Panc1 (cell line): ENCODE data around the gene ORC6. TPM values are rescaled to one million over a fixed set of nuclear protein-coding genes. Genes with fewer than 3 reads are reported as not detected.

Experiments
- ATAC-seq: fragments of 200-7000 bp; cut with Tn5 transposase; 2 replicates; pipeline ENCODE4 v1.9.1; 2020; ENCODE audit warnings: mild to moderate bottlenecking, moderate library complexity
- BruUV-seq: library from RNA; stranded (reverse); fragments of 400-500 nt; replicated peaks from 2 replicates; lab custom pipeline; 2021; lab: Mats Ljungman, UMichigan
- CTCF ChIA-PET: fragments of 300-600 bp; sonication (Branson Sonifier 250); formaldehyde crosslinking; loops from one replicate; lab custom pipeline; 2022; ENCODE audit warnings: antibody characterized with exemption; lab: Charles Lee
- POLR2A ChIA-PET: fragments of 300-600 bp; sonication (Branson Sonifier 250); formaldehyde crosslinking; loops from one replicate; lab custom pipeline; 2022; ENCODE audit warnings: antibody characterized with exemption; lab: Charles Lee
- DNase-seq: peaks from one replicate; pipeline ENCODE4 v3.0.0-alpha.2; 2010; ENCODE audit warnings: low read depth, low spot score
- H3K27ac ChIP-seq: 2 replicates; pipeline ENCODE4 v1.5.1; 2011; ENCODE audit warnings: mild to moderate bottlenecking, low read length, inconsistent platforms
- H3K27me3 ChIP-seq: fragments of 200-500 bp; sonication (Bioruptor generic); 2 replicates; pipeline ENCODE4 v1.6.0; 2014; ENCODE audit warnings: low read length, inconsistent platforms; ENCODE audit not compliant: control insufficient read depth, insufficient read depth
- H3K36me3 ChIP-seq: fragments of 200-500 bp; sonication (Bioruptor generic); 2 replicates; pipeline ENCODE4 v1.5.1; 2014; ENCODE audit warnings: inconsistent platforms, mild to moderate bottlenecking, low read length, moderate library complexity; ENCODE audit not compliant: control insufficient read depth, insufficient read depth
- H3K4me1 ChIP-seq: 2 replicates; pipeline ENCODE4 v1.5.1; 2011; ENCODE audit warnings: inconsistent platforms, mild to moderate bottlenecking, low read length, moderate library complexity; ENCODE audit not compliant: control insufficient read depth, insufficient read depth
- H3K4me3 ChIP-seq, 2 experiments: 2 replicates each; pipeline ENCODE4 v1.5.1; 2011 to 2012; ENCODE audit warnings: low read depth in 2 of 2, low read length in 2 of 2, mild to moderate bottlenecking in 2 of 2, inconsistent platforms in 1 of 2, moderate library complexity in 1 of 2
- H3K9me3 ChIP-seq: fragments of 200-500 bp; sonication (Bioruptor generic); 2 replicates; pipeline ENCODE4 v1.5.1; 2014; ENCODE audit warnings: low read depth, mild to moderate bottlenecking, inconsistent platforms, low read length, moderate library complexity; ENCODE audit not compliant: control insufficient read depth, insufficient read depth
- POLR2AphosphoS5 ChIP-seq: IDR thresholded peaks from 2 replicates; pipeline ENCODE4 v1.6.1; 2012; ENCODE audit warnings: mild to moderate bottlenecking, low read depth, low read length, moderate library complexity
- REST ChIP-seq, 2 experiments: IDR thresholded peaks; 2 replicates each; pipeline ENCODE4 v1.6.1; 2011 to 2012; ENCODE audit warnings: low read depth in 2 of 2, control low read depth in 1 of 2, low read length in 1 of 2, mild to moderate bottlenecking in 1 of 2, moderate library complexity in 1 of 2; ENCODE audit not compliant: insufficient read depth in 1 of 2
- SIN3A ChIP-seq: IDR thresholded peaks from 2 replicates; pipeline ENCODE4 v1.6.1; 2012; ENCODE audit warnings: low read depth, mild to moderate bottlenecking, low read length, moderate library complexity, borderline replicate concordance; ENCODE audit not compliant: insufficient read depth
- TCF7L2 ChIP-seq: IDR thresholded peaks from 2 replicates; pipeline ENCODE4 v1.6.1; 2011; ENCODE audit warnings: mild to moderate bottlenecking, low read depth, low read length, inconsistent platforms
- in situ Hi-C: cut with HindIII; loops from 2 replicates; pipeline ENCODE4 v1.10.0; 2016; ENCODE audit warnings: low sequenced_read_pairs, low pct_unique_long_range_greater_than_20kb
- intact Hi-C: fragments of 100-400 bp; cut with micrococcal nuclease; formaldehyde crosslinking; loops from one replicate; pipeline ENCODE4 v1.10.0; 2022; ENCODE audit not compliant: unreplicated experiment
- total RNA-seq: library from RNA; stranded (reverse); gene quantifications from one replicate; pipeline ENCODE4 v1.2.1, GENCODE V29; 2021; ENCODE audit not compliant: unreplicated experiment
- TF ChIP-seq, protein P1 (sequence below): fragments of 450-650 bp; IDR thresholded peaks from 2 replicates; pipeline ENCODE4 v1.5.1; 2017; ENCODE audit warnings: mild to moderate bottlenecking

ORC6 gene
- total RNA-seq, 1 experiment from 2014 or later, result 33.5 TPM

DNA sequence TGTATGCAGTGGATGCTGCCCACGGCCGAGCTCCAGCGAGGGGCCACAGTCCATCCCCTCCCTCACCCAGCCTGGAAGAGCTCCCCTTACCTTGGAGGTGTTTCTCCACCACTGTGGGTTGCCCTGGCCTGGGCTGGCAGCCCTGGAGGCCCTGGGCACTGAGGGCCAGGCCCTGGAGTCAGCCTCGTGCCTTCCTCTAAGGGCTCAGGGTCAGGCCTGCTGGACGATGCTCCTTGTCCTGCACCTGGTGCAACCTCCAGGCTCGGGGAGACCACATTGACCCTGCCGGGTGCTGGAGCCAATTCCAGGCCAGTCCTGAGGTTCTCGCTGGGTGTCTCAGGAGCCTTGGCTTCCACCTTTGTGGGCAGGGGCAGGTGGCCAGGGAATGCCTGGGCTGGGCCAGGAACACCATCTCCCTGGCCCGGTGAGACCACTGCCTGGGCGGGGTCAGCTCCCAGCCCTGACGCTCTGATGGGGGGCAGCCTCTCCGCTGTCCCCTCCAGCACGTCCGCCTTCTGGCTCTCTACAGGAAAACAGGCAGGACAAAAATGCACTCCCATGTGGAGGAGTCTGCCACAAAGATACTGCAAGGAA is 48.3 kb downstream of the ORC6 start:
- ChIA-PET CTCF (no interaction called here), POLR2A (no interaction called here)
- ATAC-seq, result no peak

DNA sequence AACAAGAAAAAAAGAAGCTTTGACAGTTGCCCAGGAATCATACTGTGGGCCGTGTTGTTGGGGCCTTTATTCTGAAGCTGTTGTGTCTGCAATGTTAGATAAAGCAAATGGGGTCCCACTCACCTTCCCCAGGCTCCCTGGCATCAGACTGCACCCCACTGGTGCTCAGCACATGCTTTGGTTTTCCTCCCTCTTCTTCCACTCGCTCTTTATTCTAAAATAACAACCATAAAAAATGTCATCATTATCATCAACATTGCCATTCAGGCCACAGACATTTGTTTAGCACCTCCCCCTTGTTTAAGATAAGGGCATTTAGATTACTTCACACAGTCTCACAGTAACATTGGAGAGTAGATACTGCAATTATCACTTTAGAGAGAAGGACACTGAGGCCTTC is 50.5 kb downstream of the ORC6 start:
- intact Hi-C loops (no loop called here), in situ Hi-C loops (no loop called here)
- DNase-seq (no peak), ATAC-seq (no peak)
- H3K4me1 ChIP-seq, result no peaks in the 10 kb centered on the region
- H3K4me3 ChIP-seq, result no peak overlapping the region
- H3K27ac ChIP-seq, result no peak overlapping the region
- no peak for TF ChIP-seq REST (IDR thresholded peaks at IDR 0.05; ENCODE audit: insufficient read depth in 1 of 2, low read depth in 2 of 2, low read length in 1 of 2)
- no peaks in the 10 kb centered on the region for H3K9me3 ChIP-seq
- no peaks in the 10 kb centered on the region for H3K27me3 ChIP-seq
- ChIA-PET CTCF (no interaction called here), POLR2A (no interaction called here)
- BruUV-seq, result no TSS peak
- no peaks in the 10 kb centered on the region for H3K36me3 ChIP-seq

More for the DNA sequence above, 48.3 kb downstream of the ORC6 start:
- no peak for DNase-seq
- in situ Hi-C loops, result no loop called here
- TF ChIP-seq TCF7L2 (no peak), REST (IDR thresholded peaks at IDR 0.05; ENCODE audit: insufficient read depth in 1 of 2, low read depth in 2 of 2, low read length in 1 of 2) (no peak), POLR2AphosphoS5 (no peak), SIN3A (no peak)
- TF ChIP-seq, protein P1, sequence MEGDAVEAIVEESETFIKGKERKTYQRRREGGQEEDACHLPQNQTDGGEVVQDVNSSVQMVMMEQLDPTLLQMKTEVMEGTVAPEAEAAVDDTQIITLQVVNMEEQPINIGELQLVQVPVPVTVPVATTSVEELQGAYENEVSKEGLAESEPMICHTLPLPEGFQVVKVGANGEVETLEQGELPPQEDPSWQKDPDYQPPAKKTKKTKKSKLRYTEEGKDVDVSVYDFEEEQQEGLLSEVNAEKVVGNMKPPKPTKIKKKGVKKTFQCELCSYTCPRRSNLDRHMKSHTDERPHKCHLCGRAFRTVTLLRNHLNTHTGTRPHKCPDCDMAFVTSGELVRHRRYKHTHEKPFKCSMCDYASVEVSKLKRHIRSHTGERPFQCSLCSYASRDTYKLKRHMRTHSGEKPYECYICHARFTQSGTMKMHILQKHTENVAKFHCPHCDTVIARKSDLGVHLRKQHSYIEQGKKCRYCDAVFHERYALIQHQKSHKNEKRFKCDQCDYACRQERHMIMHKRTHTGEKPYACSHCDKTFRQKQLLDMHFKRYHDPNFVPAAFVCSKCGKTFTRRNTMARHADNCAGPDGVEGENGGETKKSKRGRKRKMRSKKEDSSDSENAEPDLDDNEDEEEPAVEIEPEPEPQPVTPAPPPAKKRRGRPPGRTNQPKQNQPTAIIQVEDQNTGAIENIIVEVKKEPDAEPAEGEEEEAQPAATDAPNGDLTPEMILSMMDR, result no peak
- BruUV-seq, result no TSS peak
- Histone ChIP-seq H3K4me3 (no peak overlapping the region), H3K4me1 (no peaks in the 10 kb centered on the region), H3K27ac (no peak overlapping the region), H3K27me3 (no peaks in the 10 kb centered on the region), H3K36me3 (no peaks in the 10 kb centered on the region), H3K9me3 (no peaks in the 10 kb centered on the region)
- intact Hi-C loops, result no loop called here
